ENCODE data around the gene WNK1. TPM values are rescaled to one million over a fixed set of nuclear protein-coding genes. Genes with fewer than 3 reads are reported as not detected.

WNK1 gene
- total RNA-seq, 3 donors from 2014 or later = 173 to 192 (median 176) TPM

DNA sequence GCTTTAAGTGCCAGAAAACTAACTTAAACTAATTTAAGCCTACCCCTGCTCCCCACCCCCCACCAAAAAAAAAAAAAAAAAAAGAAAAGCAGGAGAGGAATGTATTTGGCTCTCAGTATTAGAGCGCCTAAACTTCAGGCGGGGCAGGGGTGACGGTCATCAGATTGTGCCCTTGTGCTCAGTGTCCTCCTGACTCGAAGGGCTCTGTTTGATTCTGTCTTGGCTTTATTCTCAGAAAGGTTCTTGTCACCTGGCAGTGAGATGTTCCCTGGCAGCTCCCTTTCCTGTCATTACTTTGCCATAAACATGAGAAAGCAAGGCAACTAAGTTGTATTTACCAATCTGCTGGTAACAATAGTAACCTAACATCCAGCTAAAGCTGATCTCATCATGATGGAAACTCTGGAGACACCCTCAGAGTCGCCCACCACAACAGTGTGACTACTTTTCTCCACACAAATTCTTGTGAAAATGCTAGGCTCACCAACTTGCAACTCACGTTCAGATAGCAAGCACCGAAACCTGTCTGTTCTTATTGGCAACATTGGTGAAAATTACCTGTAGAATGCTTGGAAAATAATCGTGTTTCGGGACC, 39.0 kb upstream of the WNK1 start:
- no peaks in the 10 kb centered on the region for H3K27me3 ChIP-seq
- DNase-seq (ENCODE audit: low spot score in 2 of 2) = no peak

DNA sequence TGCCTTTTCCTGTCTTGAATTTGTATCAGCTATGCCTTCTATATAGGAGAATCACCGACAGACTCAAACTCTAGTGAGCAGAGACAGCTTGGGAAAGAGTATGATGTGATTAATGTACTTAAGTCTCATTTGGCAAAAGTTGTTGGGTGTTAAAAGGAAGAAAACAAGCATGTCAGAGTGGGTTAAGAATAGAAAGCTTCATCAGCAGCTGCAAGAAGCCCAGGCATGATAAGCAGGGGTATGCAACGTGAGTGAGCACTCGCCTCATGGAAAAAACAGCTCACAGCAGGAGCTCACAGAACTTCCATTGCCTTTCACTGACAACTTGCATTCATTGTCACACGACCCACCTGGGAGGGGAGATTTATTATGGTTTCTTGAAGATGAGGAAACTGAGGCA, 35.9 kb upstream of the WNK1 start:
- no peak overlapping the region for H3K4me3 ChIP-seq
- TF ChIP-seq, protein P1, sequence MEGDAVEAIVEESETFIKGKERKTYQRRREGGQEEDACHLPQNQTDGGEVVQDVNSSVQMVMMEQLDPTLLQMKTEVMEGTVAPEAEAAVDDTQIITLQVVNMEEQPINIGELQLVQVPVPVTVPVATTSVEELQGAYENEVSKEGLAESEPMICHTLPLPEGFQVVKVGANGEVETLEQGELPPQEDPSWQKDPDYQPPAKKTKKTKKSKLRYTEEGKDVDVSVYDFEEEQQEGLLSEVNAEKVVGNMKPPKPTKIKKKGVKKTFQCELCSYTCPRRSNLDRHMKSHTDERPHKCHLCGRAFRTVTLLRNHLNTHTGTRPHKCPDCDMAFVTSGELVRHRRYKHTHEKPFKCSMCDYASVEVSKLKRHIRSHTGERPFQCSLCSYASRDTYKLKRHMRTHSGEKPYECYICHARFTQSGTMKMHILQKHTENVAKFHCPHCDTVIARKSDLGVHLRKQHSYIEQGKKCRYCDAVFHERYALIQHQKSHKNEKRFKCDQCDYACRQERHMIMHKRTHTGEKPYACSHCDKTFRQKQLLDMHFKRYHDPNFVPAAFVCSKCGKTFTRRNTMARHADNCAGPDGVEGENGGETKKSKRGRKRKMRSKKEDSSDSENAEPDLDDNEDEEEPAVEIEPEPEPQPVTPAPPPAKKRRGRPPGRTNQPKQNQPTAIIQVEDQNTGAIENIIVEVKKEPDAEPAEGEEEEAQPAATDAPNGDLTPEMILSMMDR (IDR thresholded peaks at IDR 0.05) = no peak
- intact Hi-C loops (cut with DNase I; ENCODE audit: low total_unique reads) = no loop called here
- no peak overlapping the region for H3K27ac ChIP-seq
- H3K4me1 ChIP-seq = no peaks in the 10 kb centered on the region
- no peak for DNase-seq (ENCODE audit: low spot score in 2 of 2)
- H3K36me3 ChIP-seq = no peaks in the 10 kb centered on the region
- no peaks in the 10 kb centered on the region for H3K27me3 ChIP-seq
- H3K9me3 ChIP-seq = no peaks in the 10 kb centered on the region

More for the DNA sequence above, 39.0 kb upstream of the WNK1 start:
- H3K9me3 ChIP-seq = no peaks in the 10 kb centered on the region
- H3K27ac ChIP-seq = no peak overlapping the region
- TF ChIP-seq, protein P1 (IDR thresholded peaks at IDR 0.05) = no peak
- TF ChIP-seq POLR2A (IDR thresholded peaks at IDR 0.05) = no peak
- TF ChIP-seq POLR2AphosphoS5 (IDR thresholded peaks at IDR 0.05) = no peak
- intact Hi-C loops (cut with DNase I; ENCODE audit: low total_unique reads) = no loop called here
- no peaks in the 10 kb centered on the region for H3K4me1 ChIP-seq
- H3K36me3 ChIP-seq = no peaks in the 10 kb centered on the region
- H3K4me3 ChIP-seq = no peak overlapping the region

DNA sequence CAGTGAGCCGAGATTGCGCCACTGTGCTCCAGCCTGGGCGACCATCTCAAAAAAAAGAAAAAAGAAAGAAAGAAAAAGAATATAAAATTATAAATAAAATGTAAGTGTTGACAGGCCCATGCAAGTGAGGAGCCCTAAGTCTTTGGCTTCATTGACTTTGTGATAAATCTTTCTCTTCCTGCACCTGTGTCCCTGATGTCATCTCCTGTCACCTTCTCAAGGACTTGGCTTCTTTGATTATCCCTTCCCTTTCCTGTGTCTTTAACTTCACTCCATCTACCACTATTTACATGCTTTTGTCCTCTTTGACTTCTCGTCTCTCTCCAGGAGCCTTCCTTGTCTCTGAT, 33.6 kb upstream of the WNK1 start:
- TF ChIP-seq, protein P1 (IDR thresholded peaks at IDR 0.05) = no peak
- no peak for TF ChIP-seq POLR2A (IDR thresholded peaks at IDR 0.05)
- no peak for TF ChIP-seq POLR2AphosphoS5 (IDR thresholded peaks at IDR 0.05)
- no peaks in the 10 kb centered on the region for H3K9me3 ChIP-seq
- no peaks in the 10 kb centered on the region for H3K27me3 ChIP-seq
- no peaks in the 10 kb centered on the region for H3K36me3 ChIP-seq
- H3K4me1 ChIP-seq = no peaks in the 10 kb centered on the region
- no peak overlapping the region for H3K27ac ChIP-seq
- H3K4me3 ChIP-seq = no peak overlapping the region
- intact Hi-C loops (cut with DNase I; ENCODE audit: low total_unique reads) = no loop called here
- DNase-seq (ENCODE audit: low spot score in 2 of 2) = no peak

GRCh38 chr12:720231-720941, 32.0 kb upstream of the WNK1 start:
- H3K36me3 ChIP-seq = no peaks in the 10 kb centered on the region
- no peaks in the 10 kb centered on the region for H3K27me3 ChIP-seq
- H3K4me1 ChIP-seq = no peaks in the 10 kb centered on the region
- H3K9me3 ChIP-seq = no peaks in the 10 kb centered on the region
- intact Hi-C loops (cut with DNase I; ENCODE audit: low total_unique reads) = no loop called here
- no peak overlapping the region for H3K4me3 ChIP-seq
- TF ChIP-seq POLR2A (IDR thresholded peaks at IDR 0.05) = no peak
- TF ChIP-seq POLR2AphosphoS5 (IDR thresholded peaks at IDR 0.05) = no peak
- TF ChIP-seq, protein P1 (IDR thresholded peaks at IDR 0.05) = no peak
- no peak overlapping the region for H3K27ac ChIP-seq
- DNase-seq (ENCODE audit: low spot score in 2 of 2) = no peak

DNA sequence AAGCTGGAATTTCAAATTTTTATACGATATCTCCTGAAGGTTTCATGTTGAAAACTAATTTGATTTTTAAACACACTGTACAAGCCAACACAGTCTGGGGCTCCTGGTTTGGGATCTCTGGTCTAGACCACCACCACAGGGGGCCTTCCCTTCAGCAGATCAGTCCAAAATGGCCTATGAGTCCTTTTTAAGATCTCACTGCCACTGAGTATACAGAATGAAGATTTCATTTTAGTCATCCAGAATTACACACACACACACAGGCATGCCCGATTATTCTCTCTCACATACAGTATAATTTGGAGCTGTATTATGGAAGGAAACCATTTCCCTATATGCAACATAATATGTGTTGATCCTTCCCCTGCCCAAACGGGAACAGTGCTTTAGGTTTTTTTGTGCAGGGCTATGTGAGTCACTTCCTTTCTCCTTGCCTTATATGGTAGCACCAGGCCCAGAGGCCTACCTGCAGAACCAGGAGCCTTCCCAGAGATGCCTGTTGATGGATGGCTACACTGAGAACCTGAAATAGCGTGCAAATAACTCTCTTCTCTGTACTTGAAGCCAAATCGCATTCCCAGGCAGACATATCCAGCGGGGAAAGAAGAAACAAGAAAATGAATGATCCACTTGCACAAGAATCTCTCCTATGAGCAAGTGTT, 28.1 kb upstream of the WNK1 start:
- intact Hi-C loops (cut with DNase I; ENCODE audit: low total_unique reads) = no loop called here
- Histone ChIP-seq H3K4me3 (no peak overlapping the region), H3K36me3 (no peaks in the 10 kb centered on the region), H3K4me1 (no peaks in the 10 kb centered on the region), H3K27ac (no peak overlapping the region), H3K9me3 (no peaks in the 10 kb centered on the region), H3K27me3 (no peaks in the 10 kb centered on the region)
- TF ChIP-seq POLR2A (IDR thresholded peaks at IDR 0.05) (no peak), POLR2AphosphoS5 (IDR thresholded peaks at IDR 0.05) (no peak)
- TF ChIP-seq, protein P1 (IDR thresholded peaks at IDR 0.05) = no peak
- no peak for DNase-seq (ENCODE audit: low spot score in 2 of 2)

Measured in breast epithelium (tissue), 4 donors.